ENCODE measurements around the gene CACNB3.

- TF ChIP-seq EZH2 (IDR thresholded peaks at IDR 0.05; ENCODE audit: borderline replicate concordance, insufficient read depth, low read length, poor library complexity, severe bottlenecking), result no peak
- TF ChIP-seq, protein P1, sequence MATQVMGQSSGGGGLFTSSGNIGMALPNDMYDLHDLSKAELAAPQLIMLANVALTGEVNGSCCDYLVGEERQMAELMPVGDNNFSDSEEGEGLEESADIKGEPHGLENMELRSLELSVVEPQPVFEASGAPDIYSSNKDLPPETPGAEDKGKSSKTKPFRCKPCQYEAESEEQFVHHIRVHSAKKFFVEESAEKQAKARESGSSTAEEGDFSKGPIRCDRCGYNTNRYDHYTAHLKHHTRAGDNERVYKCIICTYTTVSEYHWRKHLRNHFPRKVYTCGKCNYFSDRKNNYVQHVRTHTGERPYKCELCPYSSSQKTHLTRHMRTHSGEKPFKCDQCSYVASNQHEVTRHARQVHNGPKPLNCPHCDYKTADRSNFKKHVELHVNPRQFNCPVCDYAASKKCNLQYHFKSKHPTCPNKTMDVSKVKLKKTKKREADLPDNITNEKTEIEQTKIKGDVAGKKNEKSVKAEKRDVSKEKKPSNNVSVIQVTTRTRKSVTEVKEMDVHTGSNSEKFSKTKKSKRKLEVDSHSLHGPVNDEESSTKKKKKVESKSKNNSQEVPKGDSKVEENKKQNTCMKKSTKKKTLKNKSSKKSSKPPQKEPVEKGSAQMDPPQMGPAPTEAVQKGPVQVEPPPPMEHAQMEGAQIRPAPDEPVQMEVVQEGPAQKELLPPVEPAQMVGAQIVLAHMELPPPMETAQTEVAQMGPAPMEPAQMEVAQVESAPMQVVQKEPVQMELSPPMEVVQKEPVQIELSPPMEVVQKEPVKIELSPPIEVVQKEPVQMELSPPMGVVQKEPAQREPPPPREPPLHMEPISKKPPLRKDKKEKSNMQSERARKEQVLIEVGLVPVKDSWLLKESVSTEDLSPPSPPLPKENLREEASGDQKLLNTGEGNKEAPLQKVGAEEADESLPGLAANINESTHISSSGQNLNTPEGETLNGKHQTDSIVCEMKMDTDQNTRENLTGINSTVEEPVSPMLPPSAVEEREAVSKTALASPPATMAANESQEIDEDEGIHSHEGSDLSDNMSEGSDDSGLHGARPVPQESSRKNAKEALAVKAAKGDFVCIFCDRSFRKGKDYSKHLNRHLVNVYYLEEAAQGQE (IDR thresholded peaks at IDR 0.05; ENCODE audit: borderline replicate concordance), result no peak
Observed at GRCh38 chr12:48794870-48795269, 23.4 kb upstream of the CACNB3 start.

Measured in neural cell (in vitro differentiated cells).